Tibial nerve (tissue), 4 donors: ENCODE data around the gene DDX27. TPM values are rescaled to one million over a fixed set of nuclear protein-coding genes. Genes with fewer than 3 reads are reported as not detected.

ENCODE experiments used
- DNase-seq, 2 donors: peaks; one replicate each; pipeline ENCODE4 v3.0.0-alpha.2; 2019; ENCODE audit warnings: low spot score in 2 of 2
- H3K27ac ChIP-seq, 4 donors: fragments of 200-600 bp; sonication (generic) in 3 of 4; one replicate each; pipeline ENCODE4 v1.5.1; 2017 to 2019; ENCODE audit warnings: mild to moderate bottlenecking in 1 of 4
- H3K27me3 ChIP-seq, 2 donors: fragments of 200-600 bp; sonication (generic) in 1 of 2; one replicate each; pipeline versions ENCODE4 v1.5.1 to v1.6.0; 2017 to 2019
- H3K36me3 ChIP-seq, 3 donors: fragments of 200-600 bp; sonication (generic); one replicate each; pipeline ENCODE4 v1.5.1; 2018 to 2019
- H3K4me1 ChIP-seq, 4 donors: fragments of 200-600 bp; sonication (generic) in 3 of 4; one replicate each; pipeline ENCODE4 v1.5.1; 2017 to 2019
- H3K4me3 ChIP-seq, 4 donors: fragments of 200-600 bp; sonication (generic) in 3 of 4; one replicate each; pipeline ENCODE4 v1.5.1; 2017 to 2019; ENCODE audit warnings: mild to moderate bottlenecking in 1 of 4, moderate library complexity in 1 of 4
- H3K9me3 ChIP-seq, 4 donors: fragments of 200-600 bp; sonication (generic) in 3 of 4; one replicate each; pipeline ENCODE4 v1.5.1; 2017 to 2019
- EP300 ChIP-seq, 2 donors: sonication (generic); formaldehyde crosslinking; IDR thresholded peaks; one replicate each; pipeline ENCODE4 v1.6.1; 2017; ENCODE audit warnings: antibody characterized with exemption in 2 of 2, mild to moderate bottlenecking in 1 of 2
- POLR2A ChIP-seq, 2 donors: fragments of 450-650 bp; IDR thresholded peaks; one replicate each; pipeline ENCODE4 v1.6.1; 2017; ENCODE audit warnings: antibody characterized with exemption in 2 of 2, mild to moderate bottlenecking in 2 of 2, moderate library complexity in 2 of 2
- WGBS, 2 donors: methylation state at CpG; one replicate each; pipeline ENCODE4 v1.1.5; 2018; 5-methylcytosine and 5-hydroxymethylcytosine counted together
- total RNA-seq, 4 donors: library from RNA; depleted of rRNA; stranded (reverse); fragments of >200 nt; gene quantifications; one replicate each; pipeline ENCODE4 v1.1.0, GENCODE V29; 2016
- TF ChIP-seq, protein P1 (sequence below), 5 experiments: fragments of 200-600 bp in 3 of 5; fragments of 450-650 bp in 2 of 5; sonication (generic) in 3 of 5; IDR thresholded peaks; one replicate each; pipeline ENCODE4 v1.5.1; 2016 to 2019; ENCODE audit warnings: antibody characterized with exemption in 5 of 5, mild to moderate bottlenecking in 3 of 5, moderate library complexity in 2 of 5

The DDX27 gene
- total RNA-seq, 4 donors from 2014 or later, result 24.5 to 33.4 (median 28.3) TPM

DNA sequence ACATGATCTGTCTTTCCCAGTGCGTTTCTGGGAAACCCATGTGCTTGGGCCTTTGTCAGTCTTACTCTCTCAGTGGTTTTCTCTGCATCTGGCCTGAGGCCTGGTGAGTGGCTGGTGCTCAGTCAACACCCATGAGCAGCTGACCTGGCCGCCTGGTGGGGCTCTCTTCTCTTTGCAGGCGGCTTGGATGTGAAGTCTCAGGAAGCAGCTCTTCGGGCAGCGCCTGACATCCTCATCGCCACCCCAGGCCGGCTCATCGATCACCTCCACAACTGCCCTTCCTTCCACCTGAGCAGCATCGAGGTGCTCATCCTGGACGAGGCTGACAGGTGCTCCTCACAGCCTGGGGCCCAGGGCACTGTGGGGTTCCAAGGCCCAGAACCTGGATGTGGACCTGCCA, 10.8 kb downstream of the DDX27 start:
- Histone ChIP-seq H3K27me3 (no peaks in the 10 kb centered on the region), H3K36me3 (peaks cover 5 to 95% (median 27%) of the 10 kb centered on the region in 3 donors)

DNA sequence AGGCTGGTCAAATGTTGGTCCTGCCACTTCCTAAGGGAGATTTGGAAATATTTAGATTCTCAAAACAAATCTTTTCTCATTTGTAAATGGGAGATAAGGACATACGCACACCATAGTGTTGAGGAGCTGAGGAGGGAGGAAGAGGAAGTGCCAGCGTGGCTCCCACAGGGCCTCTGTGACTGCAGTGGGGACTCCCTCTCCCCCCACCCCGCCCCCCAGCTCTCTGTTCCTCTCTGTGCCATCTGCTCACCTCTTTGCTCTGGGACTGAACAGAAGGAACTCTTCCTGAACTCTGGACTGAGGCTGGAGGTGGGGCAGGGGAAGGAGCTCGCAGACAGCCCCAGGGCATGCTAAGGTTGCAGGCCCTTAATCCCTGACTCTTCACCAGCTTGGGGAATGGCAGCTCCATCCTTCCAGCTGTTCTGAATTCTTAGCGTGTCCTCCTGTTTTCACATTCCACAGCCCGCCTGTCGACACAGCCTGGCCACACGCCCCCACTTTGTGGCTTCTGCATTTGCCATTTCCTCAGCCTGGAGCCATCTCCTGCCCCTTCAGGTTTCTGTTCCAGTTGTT, 11.4 kb downstream of the DDX27 start:
- Histone ChIP-seq H3K4me1 (no peaks in the 10 kb centered on the region), H3K9me3 (no peaks in the 10 kb centered on the region), H3K27me3 (no peaks in the 10 kb centered on the region), H3K27ac (peak overlapping the region in 2 of 4 donors; percentile 7 to 35), H3K36me3 (peaks cover 5 to 95% (median 27%) of the 10 kb centered on the region in 3 donors), H3K4me3 (no peak overlapping the region)
- DNase-seq, result no peak
- TF ChIP-seq POLR2A (IDR thresholded peaks at IDR 0.05), result no peak
- no peak for TF ChIP-seq EP300 (IDR thresholded peaks at IDR 0.05)
- TF ChIP-seq, protein P1, sequence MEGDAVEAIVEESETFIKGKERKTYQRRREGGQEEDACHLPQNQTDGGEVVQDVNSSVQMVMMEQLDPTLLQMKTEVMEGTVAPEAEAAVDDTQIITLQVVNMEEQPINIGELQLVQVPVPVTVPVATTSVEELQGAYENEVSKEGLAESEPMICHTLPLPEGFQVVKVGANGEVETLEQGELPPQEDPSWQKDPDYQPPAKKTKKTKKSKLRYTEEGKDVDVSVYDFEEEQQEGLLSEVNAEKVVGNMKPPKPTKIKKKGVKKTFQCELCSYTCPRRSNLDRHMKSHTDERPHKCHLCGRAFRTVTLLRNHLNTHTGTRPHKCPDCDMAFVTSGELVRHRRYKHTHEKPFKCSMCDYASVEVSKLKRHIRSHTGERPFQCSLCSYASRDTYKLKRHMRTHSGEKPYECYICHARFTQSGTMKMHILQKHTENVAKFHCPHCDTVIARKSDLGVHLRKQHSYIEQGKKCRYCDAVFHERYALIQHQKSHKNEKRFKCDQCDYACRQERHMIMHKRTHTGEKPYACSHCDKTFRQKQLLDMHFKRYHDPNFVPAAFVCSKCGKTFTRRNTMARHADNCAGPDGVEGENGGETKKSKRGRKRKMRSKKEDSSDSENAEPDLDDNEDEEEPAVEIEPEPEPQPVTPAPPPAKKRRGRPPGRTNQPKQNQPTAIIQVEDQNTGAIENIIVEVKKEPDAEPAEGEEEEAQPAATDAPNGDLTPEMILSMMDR (IDR thresholded peaks at IDR 0.05), result no peak
- 79 to 80% methylated on average over 8 of the region's 8 CpGs for WGBS, 2 donors

More for the DNA sequence above, 10.8 kb downstream of the DDX27 start:
- TF ChIP-seq POLR2A (IDR thresholded peaks at IDR 0.05), result no peak
- TF ChIP-seq, protein P1 (IDR thresholded peaks at IDR 0.05), result no peak
- no peak for TF ChIP-seq EP300 (IDR thresholded peaks at IDR 0.05)
- Histone ChIP-seq H3K4me1 (no peaks in the 10 kb centered on the region), H3K27ac (peak overlapping the region in 2 of 4 donors; percentile 7 to 35), H3K9me3 (no peaks in the 10 kb centered on the region), H3K4me3 (no peak overlapping the region)
- 92 to 94% methylated on average over 10 of the region's 10 CpGs for WGBS, 2 donors
- no peak for DNase-seq

DNA sequence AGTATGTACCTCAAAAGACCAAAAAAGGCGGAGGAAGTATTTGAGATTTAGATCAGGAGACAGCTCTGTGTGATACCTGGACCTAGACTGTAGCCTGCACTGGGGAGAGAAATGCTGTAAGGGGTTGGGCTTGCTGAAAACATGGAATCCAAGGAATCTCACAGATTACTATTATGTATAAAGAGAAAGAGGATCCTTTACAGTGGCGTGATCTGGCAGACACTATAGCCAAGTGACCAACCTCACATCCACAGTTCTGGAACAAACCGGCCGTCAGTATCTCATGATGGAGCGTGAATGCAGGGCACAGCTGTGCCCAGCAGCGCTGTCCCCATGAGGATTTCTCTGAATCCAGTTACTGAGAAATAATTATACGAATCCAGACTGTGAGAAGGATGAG, 12.3 kb downstream of the DDX27 start:
- H3K9me3 ChIP-seq, result no peaks in the 10 kb centered on the region
- H3K4me3 ChIP-seq, result no peak overlapping the region
- no peaks in the 10 kb centered on the region for H3K27me3 ChIP-seq
- WGBS, 2 donors, result 66 to 69% methylated on average over 7 of the region's 7 CpGs
- no peak for DNase-seq
- no peak overlapping the region for H3K27ac ChIP-seq
- TF ChIP-seq, protein P1 (IDR thresholded peaks at IDR 0.05), result no peak
- TF ChIP-seq POLR2A (IDR thresholded peaks at IDR 0.05), result no peak
- H3K36me3 ChIP-seq, result peaks cover 9 to 95% (median 31%) of the 10 kb centered on the region in 3 donors
- H3K4me1 ChIP-seq, result no peaks in the 10 kb centered on the region

DNA sequence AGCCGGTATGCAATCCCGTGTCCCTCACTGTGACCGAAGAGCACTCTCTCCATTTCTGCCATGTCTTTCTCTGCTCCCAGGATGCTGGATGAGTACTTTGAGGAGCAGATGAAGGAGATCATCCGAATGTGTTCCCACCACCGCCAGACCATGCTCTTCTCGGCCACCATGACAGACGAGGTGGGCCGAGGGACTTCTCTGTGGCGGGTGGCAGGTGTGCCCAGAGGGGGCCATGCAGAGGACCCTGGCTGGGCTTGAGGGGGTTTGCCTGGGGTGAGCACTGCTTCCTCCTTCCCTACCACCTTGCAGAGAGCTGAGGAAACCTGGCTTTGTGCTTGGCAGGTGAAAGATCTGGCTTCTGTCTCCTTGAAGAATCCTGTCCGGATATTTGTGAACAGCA, 14.0 kb downstream of the DDX27 start:
- H3K4me3 ChIP-seq, result no peak overlapping the region
- H3K27ac ChIP-seq, result no peak overlapping the region
- no peaks in the 10 kb centered on the region for H3K4me1 ChIP-seq
- H3K9me3 ChIP-seq, result no peaks in the 10 kb centered on the region
- DNase-seq, result no peak
- no peaks in the 10 kb centered on the region for H3K27me3 ChIP-seq
- peaks cover 13 to 97% (median 40%) of the 10 kb centered on the region in 3 donors for H3K36me3 ChIP-seq
- TF ChIP-seq EP300 (IDR thresholded peaks at IDR 0.05) (no peak), POLR2A (IDR thresholded peaks at IDR 0.05) (no peak)
- TF ChIP-seq, protein P1 (IDR thresholded peaks at IDR 0.05), result no peak
- 94 to 95% methylated on average over 10 of the region's 10 CpGs for WGBS, 2 donors

DNA sequence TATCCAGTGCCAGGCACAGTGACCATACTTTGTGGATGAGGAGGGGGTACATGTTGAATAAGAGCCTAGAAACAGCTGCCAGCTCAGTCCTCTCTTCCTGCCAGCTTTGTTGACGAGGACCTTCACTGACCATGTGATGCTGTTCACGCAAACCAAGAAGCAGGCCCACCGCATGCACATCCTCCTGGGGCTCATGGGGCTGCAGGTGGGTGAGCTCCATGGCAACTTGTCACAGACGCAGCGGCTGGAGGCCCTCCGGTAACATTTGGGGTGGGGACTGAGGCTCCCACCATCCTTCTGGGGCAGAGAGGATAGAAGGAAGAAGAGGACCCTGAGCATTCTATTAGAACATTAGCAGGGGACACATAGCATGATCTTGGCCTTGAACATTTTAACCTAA, 15.6 kb downstream of the DDX27 start:
- whole genome bisulfite sequencing, 2 donors, result 95 to 98% methylated on average over 6 of the region's 6 CpGs
- Histone ChIP-seq H3K4me3 (no peak overlapping the region), H3K9me3 (no peaks in the 10 kb centered on the region), H3K36me3 (peaks cover 18 to 98% (median 50%) of the 10 kb centered on the region in 3 donors), H3K27ac (no peak overlapping the region), H3K4me1 (no peaks in the 10 kb centered on the region), H3K27me3 (no peaks in the 10 kb centered on the region)
- DNase-seq, result no peak
- TF ChIP-seq, protein P1 (IDR thresholded peaks at IDR 0.05), result no peak
- no peak for TF ChIP-seq POLR2A (IDR thresholded peaks at IDR 0.05)
- TF ChIP-seq EP300 (IDR thresholded peaks at IDR 0.05), result no peak
